Tibial nerve (tissue), 4 donors: Measurements from ENCODE around the gene PSAPL1.

Experiments
- CTCF ChIP-seq, 5 experiments: fragments of 200-600 bp in 3 of 5; fragments of 450-650 bp in 2 of 5; sonication (generic) in 3 of 5; IDR thresholded peaks; one replicate each; pipeline ENCODE4 v1.5.1; 2016 to 2019; ENCODE audit warnings: antibody characterized with exemption in 5 of 5, mild to moderate bottlenecking in 3 of 5, moderate library complexity in 2 of 5
- EP300 ChIP-seq, 2 donors: sonication (generic); formaldehyde crosslinking; IDR thresholded peaks; one replicate each; pipeline ENCODE4 v1.6.1; 2017; ENCODE audit warnings: antibody characterized with exemption in 2 of 2, mild to moderate bottlenecking in 1 of 2

DNA sequence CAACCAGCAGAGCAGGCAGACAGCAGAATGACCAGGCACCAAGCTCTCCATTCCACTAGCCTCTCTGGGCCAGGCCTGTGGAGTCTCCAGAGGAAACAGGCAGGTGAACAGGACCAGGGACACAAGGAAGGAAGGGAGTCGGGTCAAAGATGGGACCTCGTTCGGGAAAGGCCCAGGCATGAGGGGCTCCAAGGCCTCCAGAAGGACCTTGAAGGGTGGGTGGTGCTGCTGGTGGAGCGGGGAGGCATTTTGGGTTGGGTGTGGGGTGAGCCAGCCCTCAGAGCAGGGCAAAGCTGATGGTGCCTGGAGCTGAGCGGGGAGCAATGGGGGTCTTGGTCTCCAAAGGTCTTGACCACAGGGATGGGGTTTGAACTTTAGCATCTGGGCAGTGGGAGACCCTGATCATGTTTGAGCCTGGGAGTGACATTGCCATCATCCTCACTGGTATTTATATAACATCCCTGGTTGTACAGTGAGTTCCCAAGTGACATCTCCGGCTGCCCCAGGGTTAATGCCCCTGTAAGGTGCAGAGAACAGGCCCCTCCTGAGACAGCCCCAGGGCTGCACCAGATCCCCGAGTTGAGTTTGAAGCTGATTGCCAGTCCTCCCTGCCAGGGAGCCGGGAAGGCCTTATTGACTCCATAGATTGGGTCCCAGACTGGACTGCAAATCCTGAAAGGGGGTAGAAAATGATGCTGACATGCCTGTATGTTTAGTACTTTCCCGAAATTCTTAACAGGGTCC lies 52.7 kb downstream of the PSAPL1 start:
- TF ChIP-seq CTCF (IDR thresholded peaks at IDR 0.05) (no peak), EP300 (IDR thresholded peaks at IDR 0.05) (no peak)
